CD4-positive, alpha-beta memory T cell (primary cell): ENCODE results near the gene FTSJ1. TPM values are rescaled to one million over a fixed set of nuclear protein-coding genes. Genes with fewer than 3 reads are reported as not detected.

ENCODE experiments used
- CTCF ChIA-PET: fragments of 350-600 bp; sonication (Branson Sonifier 250); formaldehyde crosslinking; loops from one replicate; lab custom pipeline; 2021; ENCODE audit warnings: inconsistent platforms; ENCODE audit not compliant: partially characterized antibody; lab: Charles Lee
- POLR2A ChIA-PET: fragments of 350-600 bp; sonication (Branson Sonifier 250); formaldehyde crosslinking; loops from one replicate; lab custom pipeline; 2021; ENCODE audit not compliant: partially characterized antibody; lab: Charles Lee
- DNase-seq, 5 donors: peaks; one replicate each; pipeline versions ENCODE4 v3.0.0 to v3.0.0-alpha.2; 2020 to 2022; ENCODE audit warnings: mixed read lengths in 1 of 5
- H3K27ac ChIP-seq: one replicate; pipeline ENCODE4 v1.7.0; 2013; ENCODE audit warnings: low read depth, low read length
- H3K27me3 ChIP-seq: 2 replicates; pipeline ENCODE4 v1.7.0; 2013; ENCODE audit warnings: mild to moderate bottlenecking, low read length, moderate library complexity; ENCODE audit not compliant: insufficient read depth
- H3K36me3 ChIP-seq: 2 replicates; pipeline ENCODE4 v1.7.0; 2013; ENCODE audit warnings: mild to moderate bottlenecking, low read length, moderate library complexity; ENCODE audit not compliant: insufficient read depth
- H3K4me1 ChIP-seq: 2 replicates; pipeline ENCODE4 v1.7.0; 2013; ENCODE audit warnings: mild to moderate bottlenecking, low read length, moderate library complexity; ENCODE audit not compliant: insufficient read depth
- H3K4me3 ChIP-seq, 2 donors: one replicate each; pipeline ENCODE4 v1.7.0; 2013; ENCODE audit warnings: low read length in 2 of 2, mild to moderate bottlenecking in 1 of 2
- H3K9me3 ChIP-seq, 2 donors: one replicate each; pipeline ENCODE4 v1.7.0; 2013; ENCODE audit warnings: low read length in 2 of 2, control low read depth in 1 of 2; ENCODE audit not compliant: control insufficient read depth in 1 of 2
- H3K27ac Mint-ChIP-seq, 7 donors: one replicate each; pipeline ENCODE4 v1.8.0; 2020 to 2021; ENCODE audit warnings: mixed read lengths in 7 of 7, mild to moderate bottlenecking in 6 of 7, inconsistent platforms in 3 of 7, moderate library complexity in 3 of 7
- H3K27me3 Mint-ChIP-seq, 2 donors: one replicate each; pipeline ENCODE4 v1.8.0; 2020 to 2021; ENCODE audit warnings: mixed read lengths in 2 of 2
- H3K36me3 Mint-ChIP-seq, 2 donors: one replicate each; pipeline ENCODE4 v1.8.0; 2020 to 2021; ENCODE audit warnings: mixed read lengths in 2 of 2, inconsistent platforms in 1 of 2, mild to moderate bottlenecking in 1 of 2
- H3K4me1 Mint-ChIP-seq, 4 donors: one replicate each; pipeline ENCODE4 v1.8.0; 2020 to 2021; ENCODE audit warnings: mixed read lengths in 4 of 4, mild to moderate bottlenecking in 1 of 4
- H3K4me3 Mint-ChIP-seq, 8 donors: one replicate each; pipeline ENCODE4 v1.8.0; 2020 to 2021; ENCODE audit warnings: mixed read lengths in 8 of 8, mild to moderate bottlenecking in 7 of 8, moderate library complexity in 6 of 8, inconsistent platforms in 3 of 8
- H3K9me3 Mint-ChIP-seq, 8 donors: one replicate each; pipeline ENCODE4 v1.8.0; 2020 to 2021; ENCODE audit warnings: mixed read lengths in 8 of 8, mild to moderate bottlenecking in 5 of 8, inconsistent platforms in 3 of 8, moderate library complexity in 1 of 8
- intact Hi-C: fragments of 100-400 bp; cut with micrococcal nuclease; formaldehyde crosslinking; loops from one replicate; pipeline ENCODE4 v1.15.1; 2023
- polyA plus RNA-seq, 2 donors: library from polyadenylated mRNA; unstranded; fragments of 300-500 nt; fragmentation: Illumina TruSeq; gene quantifications; one replicate each; pipeline ENCODE4 v1.2.3, GENCODE V29; 2021
- total RNA-seq, 2 experiments: library from RNA; stranded (reverse); gene quantifications; one replicate each; pipeline ENCODE4 v1.2.3, GENCODE V29; 2021

Gene FTSJ1
- total and polyA plus RNA-seq, 4 experiments from 2014 or later = 48.1 to 92.2 (median 61.8) TPM

DNA sequence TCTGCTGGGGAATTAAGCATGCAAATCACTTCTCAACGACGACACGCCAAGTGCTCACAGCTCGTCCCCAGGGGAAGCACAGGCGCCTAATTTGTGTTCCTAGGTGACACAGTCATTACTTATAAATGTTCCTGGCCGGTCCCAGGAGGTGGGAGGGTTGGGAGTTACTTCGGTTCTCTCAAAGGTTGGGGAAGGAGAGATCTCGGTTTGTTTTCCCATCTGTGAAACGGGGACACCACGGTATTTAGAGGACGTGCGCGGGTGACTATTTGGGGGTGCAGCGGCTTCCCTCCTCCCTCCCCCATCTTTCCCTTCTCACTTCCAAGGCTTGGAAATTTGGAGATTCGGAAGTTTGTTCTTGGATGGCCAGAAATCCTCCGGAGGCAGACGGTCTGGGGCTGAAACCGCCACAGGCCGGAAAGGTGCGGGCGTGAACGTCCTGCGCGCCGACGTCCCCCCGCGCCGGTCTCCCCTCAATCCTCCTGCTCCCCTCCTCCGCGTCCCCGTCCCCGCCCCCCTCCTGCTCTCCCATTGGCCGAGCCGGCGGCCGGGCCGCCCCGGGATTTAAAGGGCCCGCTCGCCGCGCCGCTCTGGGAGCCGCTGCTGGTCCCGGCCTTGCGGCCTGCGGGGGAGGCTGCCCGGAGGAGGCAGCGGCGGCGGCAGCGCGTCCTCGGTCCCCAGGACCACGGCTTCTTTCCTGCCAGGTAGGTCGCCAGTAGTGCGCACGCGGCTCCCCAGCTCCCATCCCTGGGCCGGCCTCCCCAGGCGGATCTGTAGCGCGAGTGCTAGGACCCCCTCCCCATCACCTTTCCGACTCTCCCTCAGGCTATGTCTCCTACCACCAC lies 32.6 kb downstream of the FTSJ1 start, which contains the start of gene PORCN:
Gene PORCN, plus strand, starts transcription at position 593 of the 845 bp plus-strand sequence. CDS start 829 bp downstream, outside the sequence.
- Histone ChIP-seq H3K9me3 (no peaks in the 10 kb centered on the region), H3K27me3 (no peaks in the 10 kb centered on the region), H3K36me3 (no peaks in the 10 kb centered on the region), H3K4me3 (peak within 1 kb of the TSS; percentile 61 to 64), H3K4me1 (peaks cover 16% of the 10 kb centered on the region), H3K27ac (peak within 1 kb of the TSS; percentile 78)
- CTCF ChIA-PET = interaction anchor here (0.5 kb wide), 1 partner anchor 1365 kb away, joined by 3 read pairs; no protein-coding TSS in a partner anchor
- Mint-ChIP-seq H3K27ac (peak within 1 kb of the TSS; percentile 70 to 96 (median 91)), H3K27me3 (no peaks in the 10 kb centered on the region), H3K9me3 (peaks cover 0 to 1% (median 0%) of the 10 kb centered on the region in 8 donors), H3K4me1 (peaks cover 10 to 23% (median 12%) of the 10 kb centered on the region in 4 donors), H3K36me3 (peaks cover 0 to 12% of the 10 kb centered on the region in 2 donors), H3K4me3 (peak within 1 kb of the TSS; percentile 87 to 91 (median 88))
- intact Hi-C loops = loop anchor here (1.0 kb wide), 2 partner anchors 13 to 32 kb away; partner anchors contain the start of genes EBP and FTSJ1
- peak; percentile 62 to 78 (median 65) for DNase-seq
- POLR2A ChIA-PET = interaction anchor here (0.6 to 3.1 kb wide), 6 partner anchors 12 to 66 kb away, joined by 3 to 19 read pairs (median 7); partner anchors contain the start of genes EBP, RBM3 and TBC1D25

DNA sequence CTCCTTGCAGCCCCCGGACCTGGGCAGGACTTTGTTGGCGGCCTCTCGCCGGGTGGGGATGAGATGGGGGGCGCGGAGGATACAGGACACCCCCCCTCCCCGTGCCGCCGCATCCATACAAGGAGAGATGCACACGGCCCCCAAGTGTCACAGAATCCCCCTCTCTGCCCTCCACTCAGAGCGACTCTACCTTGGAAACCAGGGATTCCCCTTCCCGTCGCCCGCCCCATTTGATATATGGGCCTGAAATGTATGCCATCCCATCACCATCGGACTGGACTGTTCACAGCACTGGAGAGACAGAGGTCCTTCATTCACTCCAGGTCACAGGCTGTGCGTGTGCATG lies 33.2 kb downstream of the FTSJ1 start:
- no peaks in the 10 kb centered on the region for H3K9me3 ChIP-seq
- peaks cover 0 to 1% (median 0%) of the 10 kb centered on the region in 8 donors for H3K9me3 Mint-ChIP-seq
- intact Hi-C loops = no loop called here
- H3K27me3 ChIP-seq = no peaks in the 10 kb centered on the region
- H3K27me3 Mint-ChIP-seq = no peaks in the 10 kb centered on the region
- H3K4me1 Mint-ChIP-seq = peaks cover 10 to 23% (median 12%) of the 10 kb centered on the region in 4 donors
- peak overlapping the region; percentile 36 to 64 for H3K4me3 ChIP-seq
- H3K4me3 Mint-ChIP-seq = peak overlapping the region; percentile 82 to 91 (median 88)
- H3K36me3 Mint-ChIP-seq = peaks cover 0 to 12% of the 10 kb centered on the region in 2 donors
- H3K27ac Mint-ChIP-seq = peak overlapping the region; percentile 61 to 96 (median 91)
- POLR2A ChIA-PET = interaction anchor here (0.7 to 3.1 kb wide), 5 partner anchors 12 to 65 kb away, joined by 3 to 19 read pairs (median 10); partner anchors contain the start of genes EBP, RBM3 and TBC1D25
- no peaks in the 10 kb centered on the region for H3K36me3 ChIP-seq
- peak in 1 of 5 donors; percentile 56 for DNase-seq
- peak overlapping the region; percentile 78 for H3K27ac ChIP-seq
- CTCF ChIA-PET = interaction anchor here (0.5 kb wide), 1 partner anchor 1364 kb away, joined by 3 read pairs; no protein-coding TSS in a partner anchor
- H3K4me1 ChIP-seq = peaks cover 16% of the 10 kb centered on the region

DNA sequence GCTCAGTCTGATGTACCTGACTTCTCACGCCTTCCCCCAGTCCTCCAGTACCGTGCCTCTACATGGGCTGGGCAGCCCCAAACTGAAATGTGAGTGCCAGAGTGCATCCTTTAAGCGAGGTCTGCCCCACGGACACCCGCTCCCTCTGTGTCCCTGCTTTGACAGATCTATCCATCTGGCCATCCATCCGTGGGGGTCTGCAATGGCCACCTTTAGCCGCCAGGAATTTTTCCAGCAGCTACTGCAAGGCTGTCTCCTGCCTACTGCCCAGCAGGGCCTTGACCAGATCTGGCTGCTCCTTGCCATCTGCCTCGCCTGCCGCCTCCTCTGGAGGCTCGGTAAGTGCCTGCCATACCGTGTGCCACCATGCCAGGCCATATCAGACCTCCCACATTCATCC lies 33.6 kb downstream of the FTSJ1 start:
- H3K4me1 Mint-ChIP-seq = peaks cover 10 to 23% (median 12%) of the 10 kb centered on the region in 4 donors
- H3K4me3 Mint-ChIP-seq = peak overlapping the region; percentile 82 to 91 (median 88)
- H3K4me1 ChIP-seq = peaks cover 16% of the 10 kb centered on the region
- H3K27ac Mint-ChIP-seq = peak overlapping the region; percentile 61 to 96 (median 91)
- no peaks in the 10 kb centered on the region for H3K27me3 ChIP-seq
- POLR2A ChIA-PET = interaction anchor here (0.7 to 3.1 kb wide), 4 partner anchors 11 to 65 kb away, joined by 3 to 19 read pairs (median 6); partner anchors contain the start of genes EBP, RBM3 and TBC1D25
- H3K9me3 ChIP-seq = no peaks in the 10 kb centered on the region
- no peak for DNase-seq
- CTCF ChIA-PET = interaction anchor here (0.5 kb wide), 1 partner anchor 1364 kb away, joined by 3 read pairs; no protein-coding TSS in a partner anchor
- intact Hi-C loops = no loop called here
- peak overlapping the region; percentile 78 for H3K27ac ChIP-seq
- H3K9me3 Mint-ChIP-seq = peaks cover 0 to 1% (median 0%) of the 10 kb centered on the region in 8 donors
- H3K36me3 ChIP-seq = no peaks in the 10 kb centered on the region
- H3K27me3 Mint-ChIP-seq = no peaks in the 10 kb centered on the region
- peaks cover 0 to 13% of the 10 kb centered on the region in 2 donors for H3K36me3 Mint-ChIP-seq
- H3K4me3 ChIP-seq = peak overlapping the region in 1 of 2 donors; percentile 64

DNA sequence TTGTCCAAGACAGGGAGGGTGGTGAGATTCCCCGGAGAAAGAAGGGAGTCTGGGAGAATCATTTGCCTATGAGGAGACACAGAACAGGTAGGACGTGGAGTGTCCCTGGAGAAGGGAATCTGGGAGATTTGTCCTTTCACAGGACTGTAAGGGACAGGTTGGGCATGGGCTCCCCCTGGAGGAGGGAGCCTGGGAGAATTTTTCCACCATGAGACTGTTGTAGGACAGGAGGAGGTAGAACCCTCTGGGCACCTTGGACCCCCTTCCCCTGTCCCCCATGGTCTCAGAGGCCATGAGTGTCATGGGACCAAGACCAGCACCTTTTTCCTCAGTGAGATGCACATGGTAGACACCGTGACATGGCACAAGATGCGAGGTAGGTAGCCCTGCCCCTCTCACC lies 35.6 kb downstream of the FTSJ1 start:
- Histone ChIP-seq H3K9me3 (no peaks in the 10 kb centered on the region), H3K4me3 (no peak overlapping the region), H3K27me3 (no peaks in the 10 kb centered on the region), H3K4me1 (peaks cover 16% of the 10 kb centered on the region), H3K27ac (no peak overlapping the region), H3K36me3 (no peaks in the 10 kb centered on the region)
- CTCF ChIA-PET = no interaction called here
- Mint-ChIP-seq H3K27ac (peak overlapping the region in 2 of 7 donors; percentile 46 to 48), H3K36me3 (peaks cover 7 to 24% of the 10 kb centered on the region in 2 donors), H3K4me1 (peaks cover 10 to 28% (median 12%) of the 10 kb centered on the region in 4 donors), H3K27me3 (no peaks in the 10 kb centered on the region), H3K9me3 (peaks cover 0 to 1% (median 0%) of the 10 kb centered on the region in 8 donors), H3K4me3 (peak overlapping the region in 1 of 8 donors; percentile 20)
- no peak for DNase-seq
- intact Hi-C loops = no loop called here
- POLR2A ChIA-PET = no interaction called here

GRCh38 chrX:48512371-48512935 lies 36.5 kb downstream of the FTSJ1 start:
- H3K4me1 Mint-ChIP-seq = peaks cover 11 to 28% (median 18%) of the 10 kb centered on the region in 4 donors
- no peak overlapping the region for H3K27ac ChIP-seq
- peaks cover 21% of the 10 kb centered on the region for H3K4me1 ChIP-seq
- no peak overlapping the region for H3K4me3 Mint-ChIP-seq
- ChIA-PET POLR2A (interaction anchor here (1.4 kb wide), 1 partner anchor 62 kb away, joined by 4 read pairs; the partner anchor contains the start of gene RBM3), CTCF (no interaction called here)
- peaks cover 7 to 29% of the 10 kb centered on the region in 2 donors for H3K36me3 Mint-ChIP-seq
- H3K9me3 Mint-ChIP-seq = peaks cover 0 to 4% (median 0%) of the 10 kb centered on the region in 8 donors
- H3K9me3 ChIP-seq = no peaks in the 10 kb centered on the region
- H3K27ac Mint-ChIP-seq = no peak overlapping the region
- H3K27me3 Mint-ChIP-seq = no peaks in the 10 kb centered on the region
- no peaks in the 10 kb centered on the region for H3K36me3 ChIP-seq
- intact Hi-C loops = no loop called here
- no peak for DNase-seq
- H3K27me3 ChIP-seq = no peaks in the 10 kb centered on the region
- no peak overlapping the region for H3K4me3 ChIP-seq

DNA sequence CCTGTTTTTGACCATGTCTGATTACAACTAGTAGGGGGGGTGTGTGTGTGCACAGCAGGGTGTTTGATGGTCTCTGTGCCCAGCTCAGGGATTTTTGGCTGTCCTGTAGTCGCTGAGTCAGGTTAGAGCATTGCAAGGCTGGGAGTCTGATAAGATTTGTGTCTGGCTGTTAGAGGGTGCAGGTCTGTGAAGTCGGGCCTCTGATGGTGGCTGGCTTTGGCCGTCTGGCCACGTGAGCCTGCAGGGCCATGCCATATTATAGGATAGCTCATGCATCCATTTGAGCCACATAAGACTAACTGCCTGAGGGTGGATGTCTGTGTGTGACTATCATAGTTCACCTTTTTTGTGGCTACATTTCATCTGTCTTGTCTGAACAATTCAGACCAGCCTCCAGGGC lies 37.7 kb downstream of the FTSJ1 start:
- POLR2A ChIA-PET = interaction anchor here (1.4 kb wide), 1 partner anchor 60 kb away, joined by 4 read pairs; the partner anchor contains the start of gene RBM3
- Histone ChIP-seq H3K9me3 (no peaks in the 10 kb centered on the region), H3K27ac (no peak overlapping the region), H3K4me1 (peaks cover 21% of the 10 kb centered on the region), H3K27me3 (no peaks in the 10 kb centered on the region), H3K36me3 (no peaks in the 10 kb centered on the region), H3K4me3 (no peak overlapping the region)
- no peak overlapping the region for H3K27ac Mint-ChIP-seq
- H3K27me3 Mint-ChIP-seq = no peaks in the 10 kb centered on the region
- intact Hi-C loops = no loop called here
- DNase-seq = no peak
- H3K36me3 Mint-ChIP-seq = peaks cover 7 to 29% of the 10 kb centered on the region in 2 donors
- CTCF ChIA-PET = interaction anchor here (0.6 kb wide), 1 partner anchor 24 kb away, joined by 3 read pairs; no protein-coding TSS in a partner anchor
- H3K4me3 Mint-ChIP-seq = no peak overlapping the region
- H3K4me1 Mint-ChIP-seq = peaks cover 10 to 28% (median 16%) of the 10 kb centered on the region in 4 donors
- H3K9me3 Mint-ChIP-seq = peaks cover 0 to 4% (median 0%) of the 10 kb centered on the region in 8 donors
